Endothelial cell of umbilical vein (primary cell): Measurements from ENCODE around the gene ZBTB17.

Experiments
- POLR2A ChIP-seq: IDR thresholded peaks from 2 replicates; pipeline ENCODE4 v1.6.1; 2012; ENCODE audit warnings: low read depth, mild to moderate bottlenecking, control low read depth, low read length
- POLR2AphosphoS5 ChIP-seq: IDR thresholded peaks from 2 replicates; pipeline ENCODE4 v1.6.1; 2012; ENCODE audit warnings: low read depth, mild to moderate bottlenecking, control low read depth, low read length, moderate library complexity; ENCODE audit not compliant: insufficient read depth

GRCh38 chr1:15916916-15917315, 59.0 kb downstream of the ZBTB17 start:
- TF ChIP-seq POLR2A (no peak), POLR2AphosphoS5 (no peak)
